Smooth muscle cell (in vitro differentiated cells): ENCODE data around the gene ARMH4. TPM values are rescaled to one million over a fixed set of nuclear protein-coding genes. Genes with fewer than 3 reads are reported as not detected.

ENCODE experiments used
- DNase-seq: peaks from one replicate; lab custom pipeline; 2025; ENCODE audit not compliant: unreplicated experiment; lab: John Stamatoyannopoulos, UW
- H2AFZ ChIP-seq: fragments of 200-600 bp; sonication (generic); 2 replicates; pipeline ENCODE4 v1.6.0; 2016; ENCODE audit warnings: antibody characterized with exemption, low read depth, mild to moderate bottlenecking
- H3F3A ChIP-seq: fragments of 200-600 bp; sonication (generic); 2 replicates; pipeline ENCODE4 v1.6.0; 2017; ENCODE audit warnings: antibody characterized with exemption, low read depth
- H3K27ac ChIP-seq: fragments of 200-600 bp; sonication (generic); 2 replicates; pipeline ENCODE4 v1.5.1; 2016; ENCODE audit warnings: low read depth, mild to moderate bottlenecking
- H3K27me3 ChIP-seq: fragments of 200-600 bp; sonication (generic); 2 replicates; pipeline ENCODE4 v1.6.1; 2016; ENCODE audit warnings: low read depth, mild to moderate bottlenecking
- H3K36me3 ChIP-seq: fragments of 200-600 bp; sonication (generic); 2 replicates; pipeline ENCODE4 v1.5.1; 2016; ENCODE audit warnings: low read depth
- H3K4me1 ChIP-seq: fragments of 200-600 bp; sonication (generic); 2 replicates; pipeline ENCODE4 v1.5.1; 2016; ENCODE audit warnings: low read depth
- H3K4me2 ChIP-seq: fragments of 200-600 bp; sonication (generic); 2 replicates; pipeline ENCODE4 v1.6.0; 2016; ENCODE audit warnings: mild to moderate bottlenecking
- H3K4me3 ChIP-seq: fragments of 200-600 bp; sonication (generic); 2 replicates; pipeline ENCODE4 v1.5.1; 2016; ENCODE audit warnings: mild to moderate bottlenecking
- H3K79me2 ChIP-seq: fragments of 200-600 bp; sonication (generic); 2 replicates; pipeline ENCODE4 v1.6.0; 2016; ENCODE audit warnings: low read depth, mild to moderate bottlenecking
- H3K9ac ChIP-seq: fragments of 200-600 bp; sonication (generic); 2 replicates; pipeline ENCODE4 v1.6.0; 2016; ENCODE audit warnings: low read depth
- H3K9me3 ChIP-seq: fragments of 200-600 bp; sonication (generic); replicated peaks from 2 replicates; pipeline ENCODE4 v1.5.1; 2016; ENCODE audit warnings: low read depth
- H4K20me1 ChIP-seq: fragments of 200-600 bp; sonication (generic); 2 replicates; pipeline ENCODE4 v1.6.0; 2016; ENCODE audit warnings: low read depth
- CTCF ChIP-seq: fragments of 200-600 bp; sonication (generic); IDR thresholded peaks from 2 replicates; pipeline ENCODE4 v1.5.1; 2017; ENCODE audit warnings: borderline replicate concordance, mild to moderate bottlenecking, antibody characterized with exemption; ENCODE audit not compliant: insufficient read depth, poor library complexity, severe bottlenecking
- WGBS: methylation state at CpG from one replicate; pipeline ENCODE4 v1.1.7; 2016; ENCODE audit warnings: low lambda C conversion rate; 5-methylcytosine and 5-hydroxymethylcytosine counted together
- polyA plus RNA-seq: library from polyadenylated mRNA; unstranded; fragments of >200 nt; fragmentation: Nextera tagmentation; extraction: Ambion mirVana; gene quantifications from 2 replicates; pipeline ENCODE4 v1.2.1, GENCODE V29; 2016
- total RNA-seq: library from RNA; depleted of rRNA; stranded (reverse); fragments of >200 nt; gene quantifications from 2 replicates; pipeline ENCODE4 v1.2.3, GENCODE V29; 2014

The ARMH4 gene
- total and polyA plus RNA-seq, 2 experiments from 2014 or later = 12.9 to 14.7 TPM

- WGBS = 91% methylated on average over 5 of the region's 5 CpGs
- no peak overlapping the region for H3K9ac ChIP-seq
- no peak overlapping the region for H3K27ac ChIP-seq
- no peak for TF ChIP-seq CTCF
- DNase-seq = no peak
- H4K20me1 ChIP-seq = no peaks in the 10 kb centered on the region
- no peaks in the 10 kb centered on the region for H3K79me2 ChIP-seq
- H3K27me3 ChIP-seq = no peaks in the 10 kb centered on the region
- H3K4me2 ChIP-seq = no peak overlapping the region
- no peaks in the 10 kb centered on the region for H3K4me1 ChIP-seq
- no peak overlapping the region for H3K4me3 ChIP-seq
- no peaks in the 10 kb centered on the region for H3K36me3 ChIP-seq
- no peaks in the 10 kb centered on the region for H3K9me3 ChIP-seq
- no peak overlapping the region for H2AFZ ChIP-seq
- H3F3A ChIP-seq = no peaks in the 10 kb centered on the region
Observed at GRCh38 chr14:58121530-58122186, 30.4 kb downstream of the ARMH4 start.

DNA sequence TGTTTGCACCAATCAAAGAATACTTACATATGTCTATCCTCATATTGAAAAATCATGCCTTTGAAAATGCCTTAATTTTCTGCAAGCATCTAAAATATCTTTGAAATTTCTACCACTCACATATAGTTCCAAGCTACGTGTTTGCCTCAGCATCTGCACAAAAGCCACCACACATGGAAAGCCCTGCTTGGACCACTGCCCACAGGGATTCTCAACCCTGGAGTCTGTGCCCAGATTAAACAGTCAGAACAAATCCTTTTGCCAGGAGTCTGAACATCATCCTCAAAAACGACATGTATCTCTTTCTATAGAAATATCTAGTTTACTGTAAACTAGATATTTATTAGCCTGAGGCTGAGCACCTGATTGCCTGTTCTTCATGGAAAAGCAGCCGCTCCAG, 32.6 kb downstream of the ARMH4 start:
- H3K9me3 ChIP-seq = no peaks in the 10 kb centered on the region

GRCh38 chr14:58118097-58118815, 33.8 kb downstream of the ARMH4 start:
- no peaks in the 10 kb centered on the region for H3K4me1 ChIP-seq
- H2AFZ ChIP-seq = no peak overlapping the region
- no peak for TF ChIP-seq CTCF
- no peaks in the 10 kb centered on the region for H3K79me2 ChIP-seq
- H3K27ac ChIP-seq = no peak overlapping the region
- no peaks in the 10 kb centered on the region for H3K9me3 ChIP-seq
- H4K20me1 ChIP-seq = no peaks in the 10 kb centered on the region
- no peak for DNase-seq
- no peak overlapping the region for H3K4me2 ChIP-seq
- no peaks in the 10 kb centered on the region for H3F3A ChIP-seq
- WGBS = 84% methylated on average over 5 of the region's 5 CpGs
- no peaks in the 10 kb centered on the region for H3K27me3 ChIP-seq
- no peaks in the 10 kb centered on the region for H3K36me3 ChIP-seq
- no peak overlapping the region for H3K9ac ChIP-seq
- no peak overlapping the region for H3K4me3 ChIP-seq

More for the DNA sequence above, 32.6 kb downstream of the ARMH4 start:
- Histone ChIP-seq H3K27ac (no peak overlapping the region), H3K79me2 (no peaks in the 10 kb centered on the region), H4K20me1 (no peaks in the 10 kb centered on the region), H3K4me3 (no peak overlapping the region), H3K4me1 (no peaks in the 10 kb centered on the region), H2AFZ (no peak overlapping the region), H3K9ac (no peak overlapping the region), H3K4me2 (no peak overlapping the region), H3F3A (no peaks in the 10 kb centered on the region), H3K27me3 (no peaks in the 10 kb centered on the region), H3K36me3 (no peaks in the 10 kb centered on the region)
- no peak for DNase-seq
- TF ChIP-seq CTCF = no peak
- 89% methylated on average over 3 of the region's 3 CpGs for WGBS
